HPDE6-E6E7 (cell line): ENCODE measurements around the gene NME9.
"Not testable (repeated sequence)": the region's sequence is repeated elsewhere in the genome, so short reads cannot be mapped to it uniquely, and the experiment has no call there.

ENCODE experiments used
- DNase-seq: peaks from one replicate; pipeline ENCODE4 v3.0.0; 2011; ENCODE audit warnings: missing footprints; ENCODE audit errors: extremely low spot score

NME9 gene, protein sequence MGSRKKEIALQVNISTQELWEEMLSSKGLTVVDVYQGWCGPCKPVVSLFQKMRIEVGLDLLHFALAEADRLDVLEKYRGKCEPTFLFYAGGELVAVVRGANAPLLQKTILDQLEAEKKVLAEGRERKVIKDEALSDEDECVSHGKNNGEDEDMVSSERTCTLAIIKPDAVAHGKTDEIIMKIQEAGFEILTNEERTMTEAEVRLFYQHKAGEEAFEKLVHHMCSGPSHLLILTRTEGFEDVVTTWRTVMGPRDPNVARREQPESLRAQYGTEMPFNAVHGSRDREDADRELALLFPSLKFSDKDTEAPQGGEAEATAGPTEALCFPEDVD

DNA sequence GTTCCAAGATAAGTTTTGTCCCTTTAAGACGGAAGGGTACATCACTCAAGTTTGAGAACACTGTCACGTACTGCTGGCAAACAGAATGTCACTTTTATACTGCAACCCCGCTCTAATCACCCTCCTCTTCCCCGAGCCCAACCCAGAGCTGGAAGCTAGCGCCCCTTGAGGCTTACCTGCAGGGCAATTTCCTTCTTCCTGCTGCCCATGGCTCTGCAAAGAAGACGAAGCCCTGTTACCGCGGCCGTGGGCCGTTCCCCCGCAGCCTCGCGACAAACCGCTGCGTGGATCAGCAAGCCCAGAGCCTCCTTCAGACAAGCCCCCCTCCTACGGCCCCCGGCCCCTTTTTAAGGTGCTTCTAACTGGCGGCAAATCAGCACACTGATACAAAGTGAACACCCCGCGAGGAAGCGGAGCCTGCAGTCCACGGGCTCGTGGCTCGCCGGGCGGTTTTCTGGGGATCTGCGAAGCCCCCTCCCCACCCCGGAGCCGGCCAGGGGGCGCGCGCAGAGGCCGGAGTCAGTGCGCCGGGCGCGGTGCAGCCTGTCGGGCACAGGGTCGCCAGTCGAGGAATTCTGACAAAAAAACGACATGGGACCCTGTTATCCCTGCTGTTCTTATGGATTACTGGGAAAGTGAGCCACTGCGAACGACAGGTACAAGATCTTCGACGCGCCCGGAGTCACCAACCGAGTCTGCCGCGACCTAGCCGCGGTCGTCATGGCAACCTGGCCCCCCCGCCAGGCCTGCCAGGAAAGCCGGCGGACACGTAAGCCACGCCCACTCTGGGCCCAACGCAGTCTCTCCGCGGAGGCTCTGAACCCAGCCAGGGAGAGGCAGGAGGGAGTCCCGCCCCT is at the start of gene NME9:
Gene NME9 (minus strand): TSS at position 725 of the 857 bp plus-strand sequence. CDS start 516 bp downstream, at position 209.
- peak; percentile 66 for DNase-seq

GRCh38 chr3:138378990-138379389 is 49.3 kb upstream of the NME9 start:
- DNase-seq = no peak

GRCh38 chr3:138378331-138378730 is 48.7 kb upstream of the NME9 start:
- no peak for DNase-seq

- DNase-seq = no peak
Measured at GRCh38 chr3:138377804-138378203, 48.2 kb upstream of the NME9 start.

DNA sequence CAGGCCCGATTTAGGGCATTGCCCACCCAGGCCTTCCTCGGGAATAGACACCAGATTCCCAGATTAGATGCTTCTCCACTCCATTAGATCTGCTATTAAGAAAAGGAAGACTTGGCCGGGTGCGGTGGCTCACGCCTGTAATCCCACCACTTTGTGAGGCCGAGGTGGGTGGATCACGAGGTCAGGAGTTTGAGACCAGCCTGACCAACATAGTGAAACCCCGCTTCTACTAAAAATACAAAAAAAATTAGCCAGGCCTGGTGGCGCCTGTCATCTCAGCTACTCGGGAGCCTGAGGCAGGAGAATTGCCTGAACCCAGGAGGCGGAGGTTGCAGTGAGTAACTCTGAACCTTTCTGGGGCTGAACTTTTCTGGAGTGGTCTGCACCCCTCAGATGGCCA is 47.6 kb upstream of the NME9 start:
- DNase-seq = not testable (repeated sequence)

DNA sequence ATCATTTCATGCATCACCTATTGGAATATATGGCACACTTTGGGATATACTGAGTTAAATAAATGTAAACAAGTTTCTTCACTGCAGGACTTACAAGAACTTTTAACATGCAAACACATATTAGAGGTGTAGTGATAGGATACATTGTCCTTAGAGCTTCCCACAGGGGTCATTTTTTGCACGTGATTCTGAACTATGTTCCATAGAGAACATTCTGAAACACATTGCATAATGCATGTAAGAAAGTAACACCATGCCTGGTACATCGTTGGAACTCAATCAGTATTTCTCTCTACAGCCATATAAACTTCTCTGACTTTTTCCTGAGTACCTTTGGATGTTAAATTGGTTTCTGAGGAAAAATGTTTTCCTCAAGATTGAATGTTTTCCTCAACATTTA is 47.0 kb upstream of the NME9 start:
- DNase-seq = no peak

DNA sequence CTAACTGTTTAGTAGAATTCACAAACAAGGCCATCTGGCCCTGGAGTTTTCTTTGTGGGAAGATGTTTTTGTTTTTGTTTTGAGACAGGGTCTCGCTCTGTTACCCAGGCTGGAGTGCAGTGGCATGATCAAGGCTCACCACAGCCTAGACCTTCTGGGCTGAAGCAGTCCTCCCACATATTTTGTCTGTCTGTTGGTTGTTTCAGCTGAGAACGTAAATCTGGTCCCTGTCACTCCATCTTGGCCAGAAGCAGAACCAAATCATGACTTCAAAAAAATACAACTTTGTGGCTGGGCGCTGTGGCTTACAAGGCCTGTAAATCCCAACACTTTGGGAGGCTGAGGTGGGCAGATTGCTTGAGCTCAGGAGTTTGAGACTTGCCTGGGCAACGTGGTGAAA is 45.8 kb upstream of the NME9 start:
- DNase-seq = no peak

- DNase-seq = no peak
Measured at GRCh38 chr3:138374573-138375134, 45.0 kb upstream of the NME9 start.

- DNase-seq = no peak
Measured at GRCh38 chr3:138373736-138374094, 44.1 kb upstream of the NME9 start.

DNA sequence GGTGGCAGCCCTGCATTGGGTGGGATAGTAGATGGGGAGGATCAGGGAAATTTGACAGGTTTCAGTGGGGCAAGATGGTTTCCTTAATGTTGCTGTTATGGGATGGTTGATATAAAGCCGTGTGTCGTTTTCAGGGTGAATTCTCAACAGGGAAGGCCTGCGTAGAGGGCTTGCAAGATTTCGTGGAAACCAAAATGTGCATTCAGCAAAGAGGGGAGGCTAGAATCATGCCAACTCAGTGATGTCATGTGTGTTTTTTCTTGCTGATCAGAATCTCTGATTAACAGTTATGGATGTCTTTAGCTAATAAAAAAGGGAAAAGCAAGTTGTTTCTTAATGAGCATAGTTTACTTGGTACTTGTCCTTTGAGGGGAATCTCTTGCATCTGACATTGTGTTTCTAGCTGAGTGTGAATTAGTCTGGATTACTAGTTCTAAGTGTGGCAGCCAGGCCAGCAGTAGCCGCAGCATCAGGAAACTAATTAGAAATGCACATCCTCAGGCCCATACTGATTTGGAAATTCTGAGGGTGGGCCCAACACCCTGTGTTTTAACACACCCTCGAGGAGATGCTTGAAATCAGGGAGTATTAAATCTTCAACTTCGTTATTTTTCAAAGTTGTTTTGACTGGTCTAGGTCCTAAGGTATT is 43.6 kb upstream of the NME9 start:
- DNase-seq = no peak

DNA sequence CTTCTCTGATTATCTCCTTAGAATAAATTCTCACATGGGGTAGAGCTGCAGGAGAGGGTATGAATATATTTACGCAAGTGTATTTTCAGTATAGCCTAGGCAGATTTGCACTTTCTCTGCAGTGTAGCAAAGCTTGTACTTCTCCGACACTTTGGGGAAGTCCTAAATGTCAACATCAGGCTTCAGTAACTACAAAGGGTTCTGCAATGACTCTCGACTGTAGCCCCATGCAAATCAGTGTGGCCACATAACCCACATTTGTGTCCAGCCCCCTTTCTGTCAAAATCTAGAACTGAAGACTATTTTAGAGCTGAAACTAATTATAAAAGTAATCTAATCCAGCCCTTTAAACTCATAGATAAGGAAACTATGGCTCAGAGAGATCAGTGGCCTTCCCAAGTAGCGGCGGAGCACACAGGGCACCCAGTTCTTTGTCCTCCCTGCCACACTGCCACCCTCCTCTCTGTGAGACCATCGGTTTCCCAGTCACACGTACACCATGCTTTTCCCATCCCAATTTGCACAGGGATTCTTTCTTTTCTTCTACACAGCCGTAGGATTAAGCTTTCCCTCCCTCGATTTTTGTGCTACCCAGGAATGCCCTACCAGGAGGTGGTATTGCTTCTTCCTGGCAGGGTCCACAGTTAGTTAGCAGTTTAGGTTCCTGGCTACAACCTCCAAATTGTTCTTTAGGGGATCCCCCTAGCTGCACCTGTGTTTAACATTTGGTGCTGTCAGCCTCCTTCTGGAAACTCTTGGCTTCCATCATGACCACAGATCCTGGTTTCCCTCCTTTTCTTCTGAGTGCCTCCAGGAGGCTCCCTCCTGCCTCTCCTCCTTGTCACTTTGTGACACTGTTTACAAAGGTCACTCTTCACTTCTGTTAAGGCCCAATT is 41.7 kb upstream of the NME9 start:
- DNase-seq = no peak

DNA sequence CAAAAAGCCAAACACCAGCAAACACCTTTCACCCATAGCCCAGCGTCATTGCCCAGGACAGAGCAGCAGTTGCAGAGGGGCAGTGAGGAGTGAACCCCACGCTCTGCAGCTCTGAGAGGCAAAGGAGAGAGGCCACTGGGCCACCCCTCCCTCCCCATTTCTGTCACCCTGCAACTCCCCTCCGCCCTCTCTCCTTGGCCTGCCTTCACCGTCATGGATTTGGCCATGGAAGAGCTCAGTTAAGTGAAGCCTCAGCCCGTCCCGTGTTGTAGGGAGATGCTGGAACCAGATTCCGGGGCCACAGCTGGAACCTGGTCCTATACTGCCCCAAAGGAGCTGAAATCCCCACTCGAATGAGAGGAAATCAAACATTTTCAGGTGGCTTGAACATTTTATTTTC is 40.7 kb upstream of the NME9 start:
- DNase-seq = no peak

DNA sequence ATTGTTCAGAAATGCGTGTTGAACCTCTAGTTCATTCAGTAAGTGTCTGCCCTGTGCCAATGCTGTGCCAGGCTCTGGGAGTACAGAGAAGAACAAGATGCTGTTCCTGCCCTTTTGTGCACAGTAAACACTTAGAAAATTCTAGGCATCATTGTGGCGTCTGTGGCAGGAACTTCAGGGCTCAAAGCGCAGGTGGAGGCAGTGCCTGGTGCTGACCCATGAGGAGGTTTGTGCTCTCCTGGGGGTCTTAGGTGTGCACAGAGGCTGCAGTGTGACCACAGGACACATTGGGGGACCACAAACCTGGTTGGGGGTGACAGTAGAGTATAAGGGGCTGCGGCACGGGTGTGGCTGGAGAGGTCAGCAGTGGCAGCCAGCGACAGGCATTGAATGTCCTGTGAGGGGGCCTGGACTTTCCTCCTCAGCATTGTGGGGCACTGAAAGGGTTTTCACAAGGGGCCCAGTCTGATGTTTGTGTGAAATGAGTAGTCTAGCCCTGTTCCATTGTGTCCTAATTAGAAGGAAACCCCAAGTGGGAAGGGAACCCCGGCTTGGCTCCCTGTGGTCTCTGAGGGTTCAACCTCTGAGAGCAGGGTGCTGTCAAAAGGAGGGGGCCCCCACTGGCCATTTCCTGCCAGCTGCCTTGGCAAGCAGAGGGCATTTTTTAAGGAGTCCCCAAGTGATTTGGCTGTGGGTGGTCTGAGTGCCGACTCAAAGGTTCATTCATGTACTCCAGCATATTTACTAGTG is 39.7 kb upstream of the NME9 start:
- DNase-seq = no peak

DNA sequence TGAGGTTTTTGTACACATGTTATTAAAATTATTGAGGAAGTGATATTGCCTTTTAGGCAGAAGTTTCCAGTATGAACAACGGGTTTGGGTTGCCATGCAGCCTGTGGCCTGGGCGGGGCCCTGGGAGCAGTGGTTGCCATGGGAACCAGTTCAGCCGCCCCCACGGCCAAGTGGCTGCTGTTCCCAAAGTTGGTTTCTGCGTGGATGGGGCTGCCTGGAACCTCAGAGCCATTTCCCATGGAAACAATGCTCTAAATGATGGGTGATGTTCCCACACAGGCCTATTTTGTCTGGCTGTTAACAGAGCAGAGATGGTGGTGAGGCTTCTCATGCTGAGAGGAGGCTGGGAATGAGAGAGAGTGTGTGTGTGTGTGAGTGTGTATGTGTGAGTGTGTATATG is 38.3 kb upstream of the NME9 start:
- no peak for DNase-seq

DNA sequence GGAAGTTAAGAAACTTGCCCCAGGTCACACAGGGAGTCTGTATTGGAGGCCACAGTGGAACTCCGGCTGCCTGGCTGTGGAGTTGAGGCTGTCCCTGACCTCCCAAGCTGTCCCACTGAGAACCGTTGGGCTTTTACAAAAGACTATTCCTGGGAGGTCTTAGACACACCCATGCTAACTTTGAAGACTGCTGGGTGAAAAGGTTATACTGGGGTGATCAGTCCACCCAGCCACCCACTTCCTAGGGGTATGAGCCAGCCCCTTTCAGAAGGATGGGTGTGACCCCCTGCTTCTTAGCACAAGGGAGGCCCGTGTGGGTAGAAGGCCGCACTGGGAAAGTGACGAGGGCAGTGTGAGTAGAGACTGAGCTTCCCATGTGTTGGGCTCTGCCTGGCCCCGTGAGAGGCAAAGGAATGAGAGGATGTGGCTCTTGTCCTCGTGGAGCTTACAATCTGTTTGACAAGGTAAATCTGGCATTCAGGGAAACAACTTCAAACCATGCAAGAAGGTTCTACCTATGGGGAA is 37.7 kb upstream of the NME9 start:
- no peak for DNase-seq

GRCh38 chr3:138366006-138366759 is 36.5 kb upstream of the NME9 start:
- DNase-seq = no peak

- DNase-seq = no peak
Measured at GRCh38 chr3:138365253-138365555, 35.6 kb upstream of the NME9 start.

- no peak for DNase-seq
Measured at GRCh38 chr3:138364356-138365252, 35.0 kb upstream of the NME9 start.

DNA sequence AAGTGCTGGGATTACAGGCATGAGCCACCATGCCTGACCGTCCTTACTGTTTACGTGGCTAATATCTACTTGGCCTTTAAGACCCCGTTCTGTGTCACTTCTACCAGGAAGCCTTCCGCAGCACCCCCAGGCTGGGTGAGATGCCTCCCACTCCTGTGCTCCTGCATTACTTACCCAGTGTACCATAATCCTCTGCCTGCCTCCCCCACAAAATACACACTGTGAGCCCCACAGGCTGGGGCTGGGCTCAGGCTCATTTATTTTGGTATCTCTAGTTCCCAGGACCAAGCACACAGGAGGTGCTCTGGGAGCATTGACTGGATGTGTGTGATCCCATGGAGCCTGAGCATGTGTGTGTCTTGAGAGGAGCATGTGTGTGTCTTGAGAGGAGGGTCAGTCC is 33.7 kb upstream of the NME9 start:
- DNase-seq = no peak
